Measurements from ENCODE around the gene DNAJB12. TPM values are rescaled to one million over a fixed set of nuclear protein-coding genes. Genes with fewer than 3 reads are reported as not detected.

DNAJB12 gene
- total RNA-seq, 2 experiments from 2014 or later, result 18.9 to 19.8 TPM

- Mint-ChIP-seq H3K36me3 (no peaks in the 10 kb centered on the region), H3K4me1 (ENCODE audit: low read depth) (peaks cover 29% of the 10 kb centered on the region), H3K9me3 (no peaks in the 10 kb centered on the region), H3K27ac (no peak overlapping the region), H3K4me3 (no peak overlapping the region), H3K27me3 (no peaks in the 10 kb centered on the region)
- ChIA-PET CTCF (interaction anchor here (1.2 to 1.4 kb wide), 2 partner anchors 8 to 53 kb away, joined by 4 to 7 read pairs; no protein-coding TSS in a partner anchor), POLR2A (interaction anchor here (0.8 to 1.1 kb wide), 3 partner anchors 13 to 47 kb away, joined by 3 to 4 read pairs (median 3); no protein-coding TSS in a partner anchor)
- DNase-seq, result no peak
- intact Hi-C loops (cut with micrococcal nuclease), result no loop called here
These were observed 71.6 kb downstream of the DNAJB12 start for GRCh38 chr10:72283131-72283530.

Other genes with a start within 250 kb of the DNAJB12 start
- gene ANAPC16, start 138.9 kb downstream of the DNAJB12 start, total RNA-seq, result 100 to 1,000 TPM; 119 to 122 TPM
- 10 to 100 TPM; 50.9 to 52.5 TPM for gene ASCC1, start 138.6 kb downstream of the DNAJB12 start, total RNA-seq
- 100 to 1,000 TPM; 637 TPM for gene DDIT4, start 81.0 kb downstream of the DNAJB12 start, total RNA-seq

Measured in activated CD4-positive, alpha-beta memory T cell treated with anti-CD3 and anti-CD28 coated beads for 36 hours (primary cell).